ENCODE measurements around the gene TBC1D2B.

Gene TBC1D2B

GRCh38 chr15:78040653-78041244, 36.8 kb downstream of the TBC1D2B start:
- Histone ChIP-seq H3K4me3 (ENCODE audit: low read depth, low read length) (no peak overlapping the region), H3K36me3 (ENCODE audit: control insufficient read depth in 2 of 2, insufficient read depth in 1 of 2, low read length in 2 of 2) (peaks cover 8 to 40% of the 10 kb centered on the region in 2 experiments; a peak in 2 of 3 replicates), H3K27ac (ENCODE audit: extremely low read depth, low read depth, low read length) (no peak overlapping the region), H3K4me1 (ENCODE audit: control insufficient read depth, insufficient read depth, low read length) (peaks cover 10% of the 10 kb centered on the region), H3K9me3 (ENCODE audit: control insufficient read depth, insufficient read depth, low read depth, low read length) (no peaks in the 10 kb centered on the region)
- CTCF ChIA-PET: interaction anchor here (0.7 to 1.7 kb wide), 2 partner anchors 82 to 501 kb away, joined by 3 to 4 read pairs; no protein-coding TSS in a partner anchor
- no peak for TF ChIP-seq ZNF645 (tag by site-specific recombination; IDR thresholded peaks at IDR 0.05)
- TF ChIP-seq ZNF366 (tag by site-specific recombination; conservative IDR thresholded peaks at IDR 0.05): peak; percentile 93
- TF ChIP-seq ZNF433 (tag by site-specific recombination; IDR thresholded peaks at IDR 0.05; ENCODE audit: low read depth): no peak
- no peak for TF ChIP-seq ZNF707 (tag by site-specific recombination; IDR thresholded peaks at IDR 0.05)
- POLR2A ChIA-PET: interaction anchor here (0.6 to 0.7 kb wide), 2 partner anchors 16 to 21 kb away, joined by 3 read pairs; no protein-coding TSS in a partner anchor

- no peaks in the 10 kb centered on the region for H3K9me3 ChIP-seq (ENCODE audit: control insufficient read depth, insufficient read depth, low read depth, low read length)
- TF ChIP-seq ZNF544 (tag by site-specific recombination; IDR thresholded peaks at IDR 0.05): no peak
- TF ChIP-seq SCRT2 (tag by site-specific recombination; IDR thresholded peaks at IDR 0.05): peak; percentile 84
- TF ChIP-seq, protein P1, sequence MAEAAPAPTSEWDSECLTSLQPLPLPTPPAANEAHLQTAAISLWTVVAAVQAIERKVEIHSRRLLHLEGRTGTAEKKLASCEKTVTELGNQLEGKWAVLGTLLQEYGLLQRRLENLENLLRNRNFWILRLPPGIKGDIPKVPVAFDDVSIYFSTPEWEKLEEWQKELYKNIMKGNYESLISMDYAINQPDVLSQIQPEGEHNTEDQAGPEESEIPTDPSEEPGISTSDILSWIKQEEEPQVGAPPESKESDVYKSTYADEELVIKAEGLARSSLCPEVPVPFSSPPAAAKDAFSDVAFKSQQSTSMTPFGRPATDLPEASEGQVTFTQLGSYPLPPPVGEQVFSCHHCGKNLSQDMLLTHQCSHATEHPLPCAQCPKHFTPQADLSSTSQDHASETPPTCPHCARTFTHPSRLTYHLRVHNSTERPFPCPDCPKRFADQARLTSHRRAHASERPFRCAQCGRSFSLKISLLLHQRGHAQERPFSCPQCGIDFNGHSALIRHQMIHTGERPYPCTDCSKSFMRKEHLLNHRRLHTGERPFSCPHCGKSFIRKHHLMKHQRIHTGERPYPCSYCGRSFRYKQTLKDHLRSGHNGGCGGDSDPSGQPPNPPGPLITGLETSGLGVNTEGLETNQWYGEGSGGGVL (tag by site-specific recombination; IDR thresholded peaks at IDR 0.05): no peak
- TF ChIP-seq PRDM1 (tag by site-specific recombination; IDR thresholded peaks at IDR 0.05): no peak
- TF ChIP-seq GLIS2 (tag by site-specific recombination; IDR thresholded peaks at IDR 0.05): no peak
- TF ChIP-seq ZNF155 (tag by site-specific recombination; IDR thresholded peaks at IDR 0.05): no peak
- no peak for TF ChIP-seq ZFP41 (tag by site-specific recombination; IDR thresholded peaks at IDR 0.05; ENCODE audit: borderline replicate concordance)
- TF ChIP-seq ZNF792 (tag by site-specific recombination; IDR thresholded peaks at IDR 0.05): no peak
- TF ChIP-seq KLF1 (tag by site-specific recombination; IDR thresholded peaks at IDR 0.05): no peak
- TF ChIP-seq HOXC10 (CRISPR knock-in tag; IDR thresholded peaks at IDR 0.05): no peak
- TF ChIP-seq ZNF621 (tag by site-specific recombination; IDR thresholded peaks at IDR 0.05): no peak
- TF ChIP-seq ZNF837 (tag by site-specific recombination; IDR thresholded peaks at IDR 0.05): no peak
- TF ChIP-seq SCRT1 (tag by site-specific recombination; IDR thresholded peaks at IDR 0.05; ENCODE audit: borderline replicate concordance): 0 out of 2 replicates have a peak, but pooled peaks have one; percentile 33
- no peak overlapping the region for H3K4me3 ChIP-seq (ENCODE audit: low read depth, low read length)
- ChIA-PET POLR2A (no interaction called here), CTCF (no interaction called here)
- H3K4me1 ChIP-seq (ENCODE audit: control insufficient read depth, insufficient read depth, low read length): peaks cover 20% of the 10 kb centered on the region
- peaks cover 6 to 29% of the 10 kb centered on the region in 2 experiments; a peak in 2 of 3 replicates for H3K36me3 ChIP-seq (ENCODE audit: control insufficient read depth in 2 of 2, insufficient read depth in 1 of 2, low read length in 2 of 2)
- no peak overlapping the region for H3K27ac ChIP-seq (ENCODE audit: extremely low read depth, low read depth, low read length)
These were observed 38.8 kb downstream of the TBC1D2B start for GRCh38 chr15:78038585-78039247.

DNA sequence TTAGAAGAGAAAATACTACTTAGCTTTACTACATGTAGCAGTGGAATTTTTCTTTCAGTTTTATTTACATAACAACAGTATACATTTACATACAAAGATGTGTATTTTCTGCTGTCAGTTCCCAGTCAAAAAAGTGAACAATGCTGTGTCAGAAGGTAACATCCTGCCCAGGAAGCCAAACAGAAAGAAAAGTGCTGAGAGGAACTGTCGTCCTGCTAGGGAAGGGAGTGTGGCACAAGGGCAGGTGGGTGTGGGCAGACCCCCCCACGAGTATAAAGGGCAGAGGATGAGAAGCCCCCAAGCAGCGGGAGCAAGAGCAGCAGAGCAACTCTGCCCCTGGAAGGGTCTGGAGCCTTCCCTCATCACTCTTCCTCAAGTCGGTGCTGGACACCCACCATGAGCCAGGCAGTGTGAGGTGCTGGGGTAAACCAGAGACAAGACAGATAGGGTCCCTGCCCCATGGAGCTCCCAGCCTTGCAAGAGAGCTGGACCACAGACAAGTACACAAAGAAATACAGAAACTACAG, 39.7 kb downstream of the TBC1D2B start:
- ChIA-PET CTCF (no interaction called here), POLR2A (no interaction called here)
- peaks cover 25% of the 10 kb centered on the region for H3K4me1 ChIP-seq (ENCODE audit: control insufficient read depth, insufficient read depth, low read length)
- H3K36me3 ChIP-seq (ENCODE audit: control insufficient read depth in 2 of 2, insufficient read depth in 1 of 2, low read length in 2 of 2): peaks cover 0 to 22% of the 10 kb centered on the region in 2 experiments; a peak in 1 of 3 replicates
- no peak overlapping the region for H3K4me3 ChIP-seq (ENCODE audit: low read depth, low read length)
- H3K27ac ChIP-seq (ENCODE audit: extremely low read depth, low read depth, low read length): no peak overlapping the region
- no peaks in the 10 kb centered on the region for H3K9me3 ChIP-seq (ENCODE audit: control insufficient read depth, insufficient read depth, low read depth, low read length)
- TF ChIP-seq KLF1 (tag by site-specific recombination; IDR thresholded peaks at IDR 0.05) (no peak), ZNF394 (tag by site-specific recombination; IDR thresholded peaks at IDR 0.05; ENCODE audit: borderline replicate concordance) (no peak), ZNF239 (tag by site-specific recombination; IDR thresholded peaks at IDR 0.05) (no peak), INSM2 (tag by site-specific recombination; IDR thresholded peaks at IDR 0.05) (no peak), MYNN (tag by site-specific recombination; IDR thresholded peaks at IDR 0.05; ENCODE audit: borderline replicate concordance) (no peak), KLF10 (tag by site-specific recombination; IDR thresholded peaks at IDR 0.05) (no peak), TRIM28 (IDR thresholded peaks at IDR 0.05; ENCODE audit: borderline replicate concordance, low read length) (no peak), ZSCAN5A (tag by site-specific recombination; IDR thresholded peaks at IDR 0.05) (no peak), ZNF473 (tag by site-specific recombination; IDR thresholded peaks at IDR 0.05) (no peak), ZNF155 (tag by site-specific recombination; IDR thresholded peaks at IDR 0.05) (no peak), SP7 (tag by site-specific recombination; IDR thresholded peaks at IDR 0.05) (no peak)

All from HEK293 (cell line).